Activated B cell treated with CpG ODN at 0.5 μM for 24 hours (primary cell): Measurements from ENCODE around the gene HCN2. TPM values are rescaled to one million over a fixed set of nuclear protein-coding genes. Genes with fewer than 3 reads are reported as not detected.

Experiments used
- ATAC-seq: fragments of 200-7000 bp; cut with Tn5 transposase; one replicate; pipeline ENCODE4 v1.10.0; 2021; ENCODE audit warnings: low read depth, mild to moderate bottlenecking, moderate library complexity
- CTCF ChIA-PET: fragments of 350-600 bp; sonication (Branson Sonifier 250); formaldehyde crosslinking; loops from one replicate; lab custom pipeline; 2021; ENCODE audit warnings: antibody characterized with exemption; lab: Charles Lee
- POLR2A ChIA-PET: fragments of 350-600 bp; sonication (Branson Sonifier 250); formaldehyde crosslinking; loops from one replicate; lab custom pipeline; 2021; ENCODE audit warnings: antibody characterized with exemption; lab: Charles Lee
- DNase-seq: peaks from one replicate; pipeline ENCODE4 v3.0.0; 2022
- H3K27ac Mint-ChIP-seq: one replicate; pipeline ENCODE4 v1.8.0; 2020; ENCODE audit warnings: mixed read lengths
- H3K27me3 Mint-ChIP-seq: one replicate; pipeline ENCODE4 v1.8.0; 2021; ENCODE audit warnings: mixed read lengths
- H3K36me3 Mint-ChIP-seq: one replicate; pipeline ENCODE4 v1.8.0; 2021; ENCODE audit warnings: low read depth, mixed read lengths
- H3K4me1 Mint-ChIP-seq: one replicate; pipeline ENCODE4 v1.8.0; 2021; ENCODE audit warnings: mixed read lengths
- H3K4me3 Mint-ChIP-seq: one replicate; pipeline ENCODE4 v1.8.0; 2020; ENCODE audit warnings: mild to moderate bottlenecking, mixed read lengths
- H3K9me3 Mint-ChIP-seq: one replicate; pipeline ENCODE4 v1.8.0; 2020; ENCODE audit warnings: mixed read lengths
- intact Hi-C: fragments of 100-400 bp; cut with micrococcal nuclease; formaldehyde crosslinking; loops from one replicate; pipeline ENCODE4 v1.15.1; 2024
- total RNA-seq: library from RNA; stranded (reverse); gene quantifications from 2 replicates; pipeline ENCODE4 v1.2.3, GENCODE V29; 2022
- TF ChIP-seq, protein P1 (sequence below): fragments of 200-600 bp; IDR thresholded peaks from one replicate; pipeline ENCODE4 v1.8.0; 2022; ENCODE audit warnings: antibody characterized with exemption, mild to moderate bottlenecking

HCN2 gene
- total RNA-seq, 1 donor from 2014 or later, result 0.13 TPM

GRCh38 chr19:652467-653389, 63.0 kb downstream of the HCN2 start:
- H3K4me3 Mint-ChIP-seq, result no peak overlapping the region
- H3K9me3 Mint-ChIP-seq, result no peaks in the 10 kb centered on the region
- TF ChIP-seq, protein P1, sequence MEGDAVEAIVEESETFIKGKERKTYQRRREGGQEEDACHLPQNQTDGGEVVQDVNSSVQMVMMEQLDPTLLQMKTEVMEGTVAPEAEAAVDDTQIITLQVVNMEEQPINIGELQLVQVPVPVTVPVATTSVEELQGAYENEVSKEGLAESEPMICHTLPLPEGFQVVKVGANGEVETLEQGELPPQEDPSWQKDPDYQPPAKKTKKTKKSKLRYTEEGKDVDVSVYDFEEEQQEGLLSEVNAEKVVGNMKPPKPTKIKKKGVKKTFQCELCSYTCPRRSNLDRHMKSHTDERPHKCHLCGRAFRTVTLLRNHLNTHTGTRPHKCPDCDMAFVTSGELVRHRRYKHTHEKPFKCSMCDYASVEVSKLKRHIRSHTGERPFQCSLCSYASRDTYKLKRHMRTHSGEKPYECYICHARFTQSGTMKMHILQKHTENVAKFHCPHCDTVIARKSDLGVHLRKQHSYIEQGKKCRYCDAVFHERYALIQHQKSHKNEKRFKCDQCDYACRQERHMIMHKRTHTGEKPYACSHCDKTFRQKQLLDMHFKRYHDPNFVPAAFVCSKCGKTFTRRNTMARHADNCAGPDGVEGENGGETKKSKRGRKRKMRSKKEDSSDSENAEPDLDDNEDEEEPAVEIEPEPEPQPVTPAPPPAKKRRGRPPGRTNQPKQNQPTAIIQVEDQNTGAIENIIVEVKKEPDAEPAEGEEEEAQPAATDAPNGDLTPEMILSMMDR, result no peak
- DNase-seq (no peak), ATAC-seq (no peak)
- intact Hi-C loops, result no loop called here
- H3K27me3 Mint-ChIP-seq, result no peaks in the 10 kb centered on the region
- peaks cover 45% of the 10 kb centered on the region for H3K36me3 Mint-ChIP-seq
- no peak overlapping the region for H3K27ac Mint-ChIP-seq
- H3K4me1 Mint-ChIP-seq, result peaks cover 25% of the 10 kb centered on the region
- CTCF ChIA-PET, result no interaction called here
- POLR2A ChIA-PET, result no interaction called here

DNA sequence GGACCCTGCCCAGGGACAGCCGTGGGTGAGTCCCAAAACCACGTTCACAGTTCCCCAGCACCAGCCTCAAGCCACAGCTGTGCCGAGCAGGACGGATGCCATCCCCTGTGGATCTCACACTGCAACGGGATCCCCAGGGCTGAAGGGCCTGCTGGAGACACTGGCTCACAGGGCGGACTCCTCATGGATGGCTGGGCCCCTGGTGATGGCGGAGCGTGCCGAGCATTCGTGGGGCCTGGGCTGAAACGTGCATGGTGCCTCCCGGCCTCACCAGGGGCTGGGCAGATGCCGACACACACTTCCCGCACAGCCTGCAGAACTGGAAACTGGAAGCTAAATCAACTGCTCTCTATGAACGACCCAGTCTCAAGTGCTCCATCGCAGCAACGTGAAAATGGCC, 63.7 kb downstream of the HCN2 start:
- ChIA-PET CTCF (no interaction called here), POLR2A (no interaction called here)
- H3K36me3 Mint-ChIP-seq, result peaks cover 42% of the 10 kb centered on the region
- no peak for DNase-seq
- no peaks in the 10 kb centered on the region for H3K9me3 Mint-ChIP-seq
- H3K4me1 Mint-ChIP-seq, result peaks cover 23% of the 10 kb centered on the region
- intact Hi-C loops, result no loop called here
- no peaks in the 10 kb centered on the region for H3K27me3 Mint-ChIP-seq
- no peak overlapping the region for H3K27ac Mint-ChIP-seq
- no peak overlapping the region for H3K4me3 Mint-ChIP-seq
- TF ChIP-seq, protein P1, result no peak
- no peak for ATAC-seq

- no peak for ATAC-seq
- no peak for DNase-seq
- no peaks in the 10 kb centered on the region for H3K9me3 Mint-ChIP-seq
- no peak overlapping the region for H3K4me3 Mint-ChIP-seq
- no peak overlapping the region for H3K27ac Mint-ChIP-seq
- CTCF ChIA-PET, result no interaction called here
- no peaks in the 10 kb centered on the region for H3K27me3 Mint-ChIP-seq
- peaks cover 43% of the 10 kb centered on the region for H3K4me1 Mint-ChIP-seq
- POLR2A ChIA-PET, result no interaction called here
- TF ChIP-seq, protein P1, result no peak
- peaks cover 35% of the 10 kb centered on the region for H3K36me3 Mint-ChIP-seq
- intact Hi-C loops, result no loop called here
These were observed 66.0 kb downstream of the HCN2 start for GRCh38 chr19:655691-656090.

GRCh38 chr19:656751-657559, 67.3 kb downstream of the HCN2 start:
- H3K36me3 Mint-ChIP-seq, result peaks cover 30% of the 10 kb centered on the region
- no peak for DNase-seq
- CTCF ChIA-PET, result no interaction called here

More at GRCh38 chr19:656751-657559, 67.3 kb downstream of the HCN2 start:
- POLR2A ChIA-PET, result no interaction called here
- TF ChIP-seq, protein P1, result no peak
- ATAC-seq, result no peak
- no peaks in the 10 kb centered on the region for H3K9me3 Mint-ChIP-seq
- intact Hi-C loops, result no loop called here
- H3K4me3 Mint-ChIP-seq, result no peak overlapping the region
- no peak overlapping the region for H3K27ac Mint-ChIP-seq
- H3K4me1 Mint-ChIP-seq, result peaks cover 51% of the 10 kb centered on the region
- H3K27me3 Mint-ChIP-seq, result no peaks in the 10 kb centered on the region
